K562 (cell line): ENCODE results near the gene HAGHL. TPM values are rescaled to one million over a fixed set of nuclear protein-coding genes. Genes with fewer than 3 reads are reported as not detected.

Experiments used
- ATAC-seq: fragments of 200-7000 bp; cut with Tn5 transposase; 3 replicates; pipeline ENCODE4 v1.9.1; 2020; ENCODE audit warnings: moderate library complexity
- BruUV-seq: library from RNA; stranded (reverse); fragments of 400-500 nt; replicated peaks from 2 replicates; lab custom pipeline; 2021; lab: Mats Ljungman, UMichigan
- CTCF ChIA-PET: fragments of 300-600 bp; formaldehyde crosslinking; extraction: SDS; loops from one replicate; lab custom pipeline; 2021; ENCODE audit warnings: low intra/inter-chr PET ratio; lab: Yijun Ruan, JAX
- POLR2A ChIA-PET: fragments of 300-600, 350-650 bp; sonication (Branson Sonifier 250); formaldehyde crosslinking; extraction: SDS; loops from one replicate; lab custom pipeline; 2021; ENCODE audit warnings: antibody characterized with exemption, inconsistent platforms; lab: Yijun Ruan, JAX
- DNase-seq, 4 experiments: peaks; one replicate each; pipeline versions ENCODE4 v3.0.0 to v3.0.0-alpha.2; 2011 to 2018; ENCODE audit warnings: low spot score in 3 of 4, mixed read lengths in 3 of 4; ENCODE audit errors: extremely low read depth in 1 of 4
- FAIRE-seq: peaks from 2 replicates; lab custom pipeline; 2011; peaks lifted over from hg19 to GRCh38; lab: Jason Lieb, UNC
- H2AFZ ChIP-seq: 2 replicates; pipeline ENCODE4 v1.6.0; 2011; ENCODE audit warnings: low read depth, low read length, control low read depth, inconsistent platforms
- H3K27ac ChIP-seq: fragments of 200-600 bp; 3 replicates; pipeline ENCODE4 v1.8.0; 2011; ENCODE audit warnings: low read depth, mild to moderate bottlenecking, control low read depth, inconsistent platforms, low read length, moderate library complexity, mixed read lengths; ENCODE audit errors: extremely low read depth
- H3K27me3 ChIP-seq, 2 experiments: fragments of 300-600 bp in 1 of 2; 2 replicates in 1 of 2; 3 replicates in 1 of 2; pipeline versions ENCODE4 v1.6.0 to v1.8.0; 2011; ENCODE audit warnings: inconsistent platforms in 2 of 2, low read length in 2 of 2, mild to moderate bottlenecking in 1 of 2, mixed read lengths in 1 of 2, moderate library complexity in 1 of 2; ENCODE audit not compliant: control insufficient read depth in 2 of 2, insufficient read depth in 2 of 2
- H3K36me3 ChIP-seq: fragments of 300-600 bp; 3 replicates; pipeline ENCODE4 v1.8.0; 2011; ENCODE audit warnings: mild to moderate bottlenecking, low read length, inconsistent platforms; ENCODE audit not compliant: control insufficient read depth, insufficient read depth
- H3K4me1 ChIP-seq, 2 experiments: fragments of 200-600 bp in 1 of 2; replicated peaks in 1 of 2; 2 replicates in 1 of 2; 3 replicates in 1 of 2; pipeline versions ENCODE4 v1.5.1 to v1.8.0; 2011; ENCODE audit warnings: inconsistent platforms in 2 of 2, low read length in 2 of 2, mild to moderate bottlenecking in 1 of 2, mixed read lengths in 1 of 2, moderate library complexity in 1 of 2; ENCODE audit not compliant: control insufficient read depth in 2 of 2, insufficient read depth in 2 of 2
- H3K4me2 ChIP-seq: 2 replicates; pipeline ENCODE4 v1.6.1; 2011; ENCODE audit warnings: low read length, control low read depth, inconsistent platforms, mixed read lengths; ENCODE audit not compliant: insufficient read depth
- H3K4me3 ChIP-seq: fragments of 200-600 bp; sonication (generic), shearing (Covaris generic); 2 replicates; pipeline ENCODE4 v1.5.1; 2016; ENCODE audit warnings: control low read depth, inconsistent platforms
- H3K79me2 ChIP-seq: fragments of 200-600 bp; 3 replicates; pipeline ENCODE4 v1.8.0; 2011; ENCODE audit warnings: low read length, inconsistent platforms; ENCODE audit not compliant: control insufficient read depth, insufficient read depth
- H3K9ac ChIP-seq, 2 experiments: 2 replicates each; pipeline versions ENCODE4 v1.6.0 to v1.6.1; 2011; ENCODE audit warnings: low read depth in 2 of 2, low read length in 2 of 2, control low read depth in 1 of 2, inconsistent platforms in 1 of 2, mild to moderate bottlenecking in 1 of 2, mixed read lengths in 1 of 2; ENCODE audit not compliant: insufficient read depth in 1 of 2
- H3K9me1 ChIP-seq: one replicate; pipeline ENCODE4 v1.6.0; 2011; ENCODE audit warnings: inconsistent platforms, mild to moderate bottlenecking, low read length, moderate library complexity; ENCODE audit not compliant: control insufficient read depth, insufficient read depth
- H3K9me3 ChIP-seq: replicated peaks from 2 replicates; pipeline ENCODE4 v1.5.1; 2011; ENCODE audit warnings: low read depth, low read length, inconsistent platforms; ENCODE audit not compliant: control insufficient read depth, insufficient read depth
- H4K20me1 ChIP-seq: replicated peaks from 2 replicates; pipeline ENCODE4 v1.6.1; 2011; ENCODE audit warnings: low read length, inconsistent platforms, mixed read lengths; ENCODE audit not compliant: control insufficient read depth, insufficient read depth
- BRD9 ChIP-seq: fragments of 450-650 bp; IDR thresholded peaks from 2 replicates; pipeline ENCODE4 v1.6.1; 2018; ENCODE audit warnings: low read depth; ENCODE audit not compliant: partially characterized antibody
- SRSF1 ChIP-seq: fragments of 200-400 bp; formaldehyde crosslinking; IDR thresholded peaks from 2 replicates; pipeline ENCODE4 v1.6.1; 2017; ENCODE audit warnings: mild to moderate bottlenecking, low read depth, low read length, moderate library complexity
- ZNF143 ChIP-seq: sonication (generic); formaldehyde crosslinking; IDR thresholded peaks from 2 replicates; pipeline ENCODE4 v1.9.0; 2022; ENCODE audit warnings: mild to moderate bottlenecking, missing genetic modification reagents
- ZNF174 ChIP-seq: fragments of 250-450 bp; sonication (Bioruptor Pico); IDR thresholded peaks from 2 replicates; pipeline ENCODE4 v1.4.0; 2020; ENCODE audit warnings: mild to moderate bottlenecking
- WGBS: fragments of 100-300 bp; shearing (Covaris generic); methylation state at CpG from one replicate; pipeline ENCODE4 v1.1.6; 2016; ENCODE audit warnings: low coverage, mixed read lengths; ENCODE audit not compliant: insufficient coverage; ENCODE audit errors: missing lambda C conversion rate; 5-methylcytosine and 5-hydroxymethylcytosine counted together
- in situ Hi-C: fragments of 300-500 bp; cut with MboI; formaldehyde crosslinking; loops from 4 replicates; pipeline ENCODE4 v1.15.0; 2018; ENCODE audit warnings: inconsistent platforms, mixed read lengths
- intact Hi-C: fragments of 100-400 bp; cut with micrococcal nuclease; formaldehyde crosslinking; loops from 2 replicates; pipeline ENCODE4 v1.14.2; 2022
- polyA plus RNA-seq, 8 experiments: library from polyadenylated mRNA; depleted of rRNA in 4 of 8; stranded (reverse) in 5 of 8; unstranded in 3 of 8; fragments of >200 nt; fragmentation: Nextera tagmentation in 2 of 8; fragmentation: Illumina TruSeq in 1 of 8; extraction: Ambion mirVana in 2 of 8; extraction: Trizol in 1 of 8; gene quantifications; 2 replicates each; pipeline versions ENCODE4 v1.2.1 to v1.2.3, GENCODE V29; 2011 to 2014; ENCODE audit warnings: inconsistent platforms in 1 of 8, missing spikeins in 1 of 8
- total RNA-seq, 7 experiments: library from RNA; depleted of rRNA in 6 of 7; stranded (reverse); fragments of >200 nt in 6 of 7; fragmentation: Illumina TruSeq in 2 of 7; extraction: Trizol in 2 of 7; gene quantifications; 2 replicates each; pipeline versions ENCODE4 v1.2.1 to v1.2.3, GENCODE V29; 2011 to 2021; ENCODE audit warnings: low replicate concordance in 1 of 7
- TF ChIP-seq, protein P1 (sequence below): sonication (generic); formaldehyde crosslinking; IDR thresholded peaks from 2 replicates; pipeline ENCODE4 v1.8.0; 2023; ENCODE audit warnings: mild to moderate bottlenecking, missing genetic modification reagents
- TF ChIP-seq, protein P2 (sequence below): fragments of 450-650 bp; conservative IDR thresholded peaks from 2 replicates; pipeline ENCODE4 v1.6.1; 2016; ENCODE audit warnings: missing genetic modification characterization, low read depth, mild to moderate bottlenecking, control low read depth, missing compliant biosample characterization
- TF ChIP-seq, protein P3 (sequence below): fragments of 450-650 bp; formaldehyde crosslinking; IDR thresholded peaks from 2 replicates; pipeline ENCODE4 v1.4.0; 2022; ENCODE audit warnings: missing genetic modification characterization
- TF ChIP-seq, protein P4 (sequence below): fragments of 250-450 bp; sonication (Bioruptor Pico); IDR thresholded peaks from 2 replicates; pipeline ENCODE4 v1.4.0; 2020

The HAGHL gene
- total and polyA plus RNA-seq, 9 of the 15 experiments (the other 6 are each of a cell fraction or from before 2014, with no cell fraction given): 0.31 to 83.4 (median 20.7) TPM

DNA sequence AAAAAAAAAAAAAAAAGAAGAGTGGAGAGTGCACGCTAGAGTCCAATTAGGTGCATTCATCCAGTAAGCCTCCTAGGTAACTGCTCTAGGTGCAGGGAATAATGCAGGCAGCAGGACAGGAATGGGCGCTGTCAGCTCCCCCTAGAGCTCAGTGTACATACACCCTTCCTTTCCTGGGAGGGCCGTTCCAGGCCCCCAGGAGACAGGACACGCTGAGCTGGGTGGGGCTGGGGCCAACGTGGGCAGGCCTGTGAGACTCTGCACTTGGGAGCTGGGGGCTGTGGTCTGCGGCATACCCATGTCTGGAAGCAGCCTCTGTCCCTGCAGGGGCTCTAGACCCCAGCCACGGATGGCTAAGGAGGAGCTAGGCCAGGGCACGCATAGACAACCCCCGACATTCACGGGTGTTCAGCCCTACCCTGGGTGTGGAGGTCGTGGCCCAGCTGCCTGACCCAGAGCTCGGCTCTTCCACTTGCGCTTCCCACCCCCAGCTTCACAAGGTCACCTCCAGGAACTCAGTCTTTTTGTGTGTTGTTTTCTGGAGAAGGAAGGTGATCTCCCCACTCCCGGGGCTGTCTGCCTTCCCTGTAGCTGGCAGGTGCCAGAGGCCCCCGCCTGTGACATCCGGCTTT is 7.0 kb upstream of the HAGHL start:
- TSS peak; percentile 86 for BruUV-seq
- ATAC-seq: peak; percentile 27
- peaks cover 17 to 98% of the 10 kb centered on the region in 2 experiments; a peak in 4 of 5 replicates for H3K4me1 ChIP-seq
- CTCF ChIA-PET: no interaction called here
- H3K9ac ChIP-seq: peak overlapping the region; percentile 96 to 99
- 1% methylated on average over 16 of the region's 16 CpGs for WGBS
- H3K27me3 ChIP-seq: no peaks in the 10 kb centered on the region
- DNase-seq: peak in 2 of 4 experiments; percentile 66 to 79
- no peak for FAIRE-seq
- H3K36me3 ChIP-seq: peaks cover 31% of the 10 kb centered on the region; the same call in 2 of the 3 replicates
- no peaks in the 10 kb centered on the region; the same call in 1 of the 2 replicates for H4K20me1 ChIP-seq
- peak overlapping the region; percentile 97 for H3K27ac ChIP-seq
- peak overlapping the region; percentile 91; the same call in 1 of the 2 replicates for H2AFZ ChIP-seq
- H3K9me1 ChIP-seq: peaks cover 3% of the 10 kb centered on the region
- POLR2A ChIA-PET: interaction anchor here (0.5 to 2.3 kb wide), 11 partner anchors 10 to 1090 kb away, joined by 3 to 16 read pairs (median 4); no protein-coding TSS in a partner anchor
- intact Hi-C loops: no loop called here
- H3K4me2 ChIP-seq: peak overlapping the region; percentile 90
- H3K9me3 ChIP-seq: no peaks in the 10 kb centered on the region
- in situ Hi-C loops: loop anchor here (10.0 kb wide), 1 partner anchor 335 kb away; no protein-coding TSS in a partner anchor
- H3K79me2 ChIP-seq: peaks cover 54% of the 10 kb centered on the region
- peak overlapping the region; percentile 100 for H3K4me3 ChIP-seq
- TF ChIP-seq, protein P1, sequence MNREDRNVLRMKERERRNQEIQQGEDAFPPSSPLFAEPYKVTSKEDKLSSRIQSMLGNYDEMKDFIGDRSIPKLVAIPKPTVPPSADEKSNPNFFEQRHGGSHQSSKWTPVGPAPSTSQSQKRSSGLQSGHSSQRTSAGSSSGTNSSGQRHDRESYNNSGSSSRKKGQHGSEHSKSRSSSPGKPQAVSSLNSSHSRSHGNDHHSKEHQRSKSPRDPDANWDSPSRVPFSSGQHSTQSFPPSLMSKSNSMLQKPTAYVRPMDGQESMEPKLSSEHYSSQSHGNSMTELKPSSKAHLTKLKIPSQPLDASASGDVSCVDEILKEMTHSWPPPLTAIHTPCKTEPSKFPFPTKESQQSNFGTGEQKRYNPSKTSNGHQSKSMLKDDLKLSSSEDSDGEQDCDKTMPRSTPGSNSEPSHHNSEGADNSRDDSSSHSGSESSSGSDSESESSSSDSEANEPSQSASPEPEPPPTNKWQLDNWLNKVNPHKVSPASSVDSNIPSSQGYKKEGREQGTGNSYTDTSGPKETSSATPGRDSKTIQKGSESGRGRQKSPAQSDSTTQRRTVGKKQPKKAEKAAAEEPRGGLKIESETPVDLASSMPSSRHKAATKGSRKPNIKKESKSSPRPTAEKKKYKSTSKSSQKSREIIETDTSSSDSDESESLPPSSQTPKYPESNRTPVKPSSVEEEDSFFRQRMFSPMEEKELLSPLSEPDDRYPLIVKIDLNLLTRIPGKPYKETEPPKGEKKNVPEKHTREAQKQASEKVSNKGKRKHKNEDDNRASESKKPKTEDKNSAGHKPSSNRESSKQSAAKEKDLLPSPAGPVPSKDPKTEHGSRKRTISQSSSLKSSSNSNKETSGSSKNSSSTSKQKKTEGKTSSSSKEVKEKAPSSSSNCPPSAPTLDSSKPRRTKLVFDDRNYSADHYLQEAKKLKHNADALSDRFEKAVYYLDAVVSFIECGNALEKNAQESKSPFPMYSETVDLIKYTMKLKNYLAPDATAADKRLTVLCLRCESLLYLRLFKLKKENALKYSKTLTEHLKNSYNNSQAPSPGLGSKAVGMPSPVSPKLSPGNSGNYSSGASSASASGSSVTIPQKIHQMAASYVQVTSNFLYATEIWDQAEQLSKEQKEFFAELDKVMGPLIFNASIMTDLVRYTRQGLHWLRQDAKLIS (CRISPR knock-in tag): no peak
- TF ChIP-seq, protein P2, sequence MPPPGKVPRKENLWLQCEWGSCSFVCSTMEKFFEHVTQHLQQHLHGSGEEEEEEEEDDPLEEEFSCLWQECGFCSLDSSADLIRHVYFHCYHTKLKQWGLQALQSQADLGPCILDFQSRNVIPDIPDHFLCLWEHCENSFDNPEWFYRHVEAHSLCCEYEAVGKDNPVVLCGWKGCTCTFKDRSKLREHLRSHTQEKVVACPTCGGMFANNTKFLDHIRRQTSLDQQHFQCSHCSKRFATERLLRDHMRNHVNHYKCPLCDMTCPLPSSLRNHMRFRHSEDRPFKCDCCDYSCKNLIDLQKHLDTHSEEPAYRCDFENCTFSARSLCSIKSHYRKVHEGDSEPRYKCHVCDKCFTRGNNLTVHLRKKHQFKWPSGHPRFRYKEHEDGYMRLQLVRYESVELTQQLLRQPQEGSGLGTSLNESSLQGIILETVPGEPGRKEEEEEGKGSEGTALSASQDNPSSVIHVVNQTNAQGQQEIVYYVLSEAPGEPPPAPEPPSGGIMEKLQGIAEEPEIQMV: no peak
- TF ChIP-seq, protein P3, sequence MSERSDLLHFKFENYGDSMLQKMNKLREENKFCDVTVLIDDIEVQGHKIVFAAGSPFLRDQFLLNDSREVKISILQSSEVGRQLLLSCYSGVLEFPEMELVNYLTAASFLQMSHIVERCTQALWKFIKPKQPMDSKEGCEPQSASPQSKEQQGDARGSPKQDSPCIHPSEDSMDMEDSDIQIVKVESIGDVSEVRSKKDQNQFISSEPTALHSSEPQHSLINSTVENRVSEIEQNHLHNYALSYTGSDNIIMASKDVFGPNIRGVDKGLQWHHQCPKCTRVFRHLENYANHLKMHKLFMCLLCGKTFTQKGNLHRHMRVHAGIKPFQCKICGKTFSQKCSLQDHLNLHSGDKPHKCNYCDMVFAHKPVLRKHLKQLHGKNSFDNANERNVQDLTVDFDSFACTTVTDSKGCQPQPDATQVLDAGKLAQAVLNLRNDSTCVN (CRISPR knock-in tag): no peak
- TF ChIP-seq ZNF174 (CRISPR knock-in tag) (no peak), SRSF1 (no peak), ZNF143 (CRISPR knock-in tag) (no peak), BRD9 (no peak)
- TF ChIP-seq, protein P4, sequence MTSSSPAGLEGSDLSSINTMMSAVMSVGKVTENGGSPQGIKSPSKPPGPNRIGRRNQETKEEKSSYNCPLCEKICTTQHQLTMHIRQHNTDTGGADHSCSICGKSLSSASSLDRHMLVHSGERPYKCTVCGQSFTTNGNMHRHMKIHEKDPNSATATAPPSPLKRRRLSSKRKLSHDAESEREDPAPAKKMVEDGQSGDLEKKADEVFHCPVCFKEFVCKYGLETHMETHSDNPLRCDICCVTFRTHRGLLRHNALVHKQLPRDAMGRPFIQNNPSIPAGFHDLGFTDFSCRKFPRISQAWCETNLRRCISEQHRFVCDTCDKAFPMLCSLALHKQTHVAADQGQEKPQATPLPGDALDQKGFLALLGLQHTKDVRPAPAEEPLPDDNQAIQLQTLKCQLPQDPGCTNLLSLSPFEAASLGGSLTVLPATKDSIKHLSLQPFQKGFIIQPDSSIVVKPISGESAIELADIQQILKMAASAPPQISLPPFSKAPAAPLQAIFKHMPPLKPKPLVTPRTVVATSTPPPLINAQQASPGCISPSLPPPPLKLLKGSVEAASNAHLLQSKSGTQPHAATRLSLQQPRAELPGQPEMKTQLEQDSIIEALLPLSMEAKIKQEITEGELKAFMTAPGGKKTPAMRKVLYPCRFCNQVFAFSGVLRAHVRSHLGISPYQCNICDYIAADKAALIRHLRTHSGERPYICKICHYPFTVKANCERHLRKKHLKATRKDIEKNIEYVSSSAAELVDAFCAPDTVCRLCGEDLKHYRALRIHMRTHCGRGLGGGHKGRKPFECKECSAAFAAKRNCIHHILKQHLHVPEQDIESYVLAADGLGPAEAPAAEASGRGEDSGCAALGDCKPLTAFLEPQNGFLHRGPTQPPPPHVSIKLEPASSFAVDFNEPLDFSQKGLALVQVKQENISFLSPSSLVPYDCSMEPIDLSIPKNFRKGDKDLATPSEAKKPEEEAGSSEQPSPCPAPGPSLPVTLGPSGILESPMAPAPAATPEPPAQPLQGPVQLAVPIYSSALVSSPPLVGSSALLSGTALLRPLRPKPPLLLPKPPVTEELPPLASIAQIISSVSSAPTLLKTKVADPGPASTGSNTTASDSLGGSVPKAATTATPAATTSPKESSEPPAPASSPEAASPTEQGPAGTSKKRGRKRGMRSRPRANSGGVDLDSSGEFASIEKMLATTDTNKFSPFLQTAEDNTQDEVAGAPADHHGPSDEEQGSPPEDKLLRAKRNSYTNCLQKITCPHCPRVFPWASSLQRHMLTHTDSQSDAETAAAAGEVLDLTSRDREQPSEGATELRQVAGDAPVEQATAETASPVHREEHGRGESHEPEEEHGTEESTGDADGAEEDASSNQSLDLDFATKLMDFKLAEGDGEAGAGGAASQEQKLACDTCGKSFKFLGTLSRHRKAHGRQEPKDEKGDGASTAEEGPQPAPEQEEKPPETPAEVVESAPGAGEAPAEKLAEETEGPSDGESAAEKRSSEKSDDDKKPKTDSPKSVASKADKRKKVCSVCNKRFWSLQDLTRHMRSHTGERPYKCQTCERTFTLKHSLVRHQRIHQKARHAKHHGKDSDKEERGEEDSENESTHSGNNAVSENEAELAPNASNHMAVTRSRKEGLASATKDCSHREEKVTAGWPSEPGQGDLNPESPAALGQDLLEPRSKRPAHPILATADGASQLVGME (CRISPR knock-in tag): no peak
